Fibroblast of skin of abdomen (primary cell): ENCODE data around the gene MAEA.
"Not testable (repeated sequence)": the region's sequence is repeated elsewhere in the genome, so short reads cannot be mapped to it uniquely, and the experiment has no call there.

Experiments
- DNase-seq: peaks from one replicate; pipeline ENCODE4 v3.0.0-alpha.2; 2013

MAEA gene

DNA sequence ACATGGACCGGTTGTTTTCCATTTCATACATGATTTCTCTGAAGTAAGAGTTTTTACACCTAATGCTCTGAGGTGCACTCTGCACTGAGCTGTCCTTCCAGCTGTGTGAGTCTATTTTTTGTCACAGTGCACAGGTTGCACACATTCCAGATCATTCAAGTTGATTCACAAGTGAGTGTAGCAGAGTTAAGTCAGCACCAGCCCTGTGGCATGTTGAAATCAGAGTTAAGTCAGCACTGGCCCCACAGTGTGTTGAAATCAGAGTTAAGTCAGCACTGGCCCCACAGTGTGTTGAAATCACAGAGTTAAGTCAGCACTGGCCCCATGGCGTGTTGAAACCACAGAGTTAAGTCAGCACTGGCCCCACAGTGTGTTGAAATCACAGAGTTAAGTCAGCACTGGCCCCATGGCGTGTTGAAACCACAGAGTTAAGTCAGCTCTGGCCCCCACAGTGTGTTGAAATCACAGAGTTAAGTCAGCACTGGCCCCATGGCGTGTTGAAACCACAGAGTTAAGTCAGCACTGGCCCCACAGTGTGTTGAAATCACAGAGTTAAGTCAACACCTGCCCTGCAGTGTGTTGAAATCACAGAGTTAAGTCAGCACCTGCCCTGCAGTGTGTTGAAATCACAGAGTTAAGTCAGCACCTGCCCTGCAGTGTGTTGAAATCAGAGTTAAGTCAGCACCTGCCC is 45.6 kb downstream of the MAEA start:
- DNase-seq, result not testable (repeated sequence)

DNA sequence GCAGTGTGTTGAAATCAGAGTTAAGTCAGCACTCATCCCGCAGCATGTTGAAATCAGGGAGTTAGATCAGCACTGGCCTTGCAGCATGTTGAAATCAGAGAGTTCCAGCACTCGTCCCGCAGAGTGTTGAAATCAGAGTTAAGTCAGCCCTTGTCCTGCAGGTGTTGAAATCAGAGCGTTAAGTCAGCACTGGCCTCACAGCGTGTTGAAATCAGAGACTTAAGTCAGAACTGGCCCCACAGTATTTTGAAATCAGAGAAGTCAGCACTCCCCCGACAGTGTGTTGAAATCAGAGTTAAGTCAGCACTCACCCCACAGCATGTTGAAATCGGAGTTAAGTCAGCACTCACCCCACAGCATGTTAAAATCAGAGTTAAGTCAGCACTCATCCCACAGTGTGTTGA is 46.4 kb downstream of the MAEA start:
- DNase-seq, result no peak

DNA sequence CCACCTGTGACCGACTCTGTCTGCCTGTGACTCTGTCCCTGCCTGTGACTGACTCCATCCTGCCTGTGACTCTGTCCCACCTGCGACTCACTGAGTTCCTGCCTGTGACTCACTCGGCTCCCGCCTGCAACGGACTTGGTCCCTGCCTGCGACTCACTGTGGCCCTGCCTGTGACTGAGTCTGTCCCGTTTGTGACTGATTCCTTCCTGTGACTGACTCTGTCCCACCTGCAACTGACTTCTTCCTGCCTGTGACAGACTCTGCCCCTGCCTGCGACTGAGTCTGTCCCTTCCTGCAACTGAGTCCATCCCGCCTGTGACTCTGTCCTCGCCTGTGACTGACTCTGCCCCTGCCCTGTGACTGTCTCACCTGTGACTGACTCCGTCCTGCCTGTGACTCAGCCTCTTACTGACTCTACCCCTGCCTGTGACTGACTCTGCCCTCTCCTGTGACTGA is 47.7 kb downstream of the MAEA start:
- DNase-seq, result no peak

DNA sequence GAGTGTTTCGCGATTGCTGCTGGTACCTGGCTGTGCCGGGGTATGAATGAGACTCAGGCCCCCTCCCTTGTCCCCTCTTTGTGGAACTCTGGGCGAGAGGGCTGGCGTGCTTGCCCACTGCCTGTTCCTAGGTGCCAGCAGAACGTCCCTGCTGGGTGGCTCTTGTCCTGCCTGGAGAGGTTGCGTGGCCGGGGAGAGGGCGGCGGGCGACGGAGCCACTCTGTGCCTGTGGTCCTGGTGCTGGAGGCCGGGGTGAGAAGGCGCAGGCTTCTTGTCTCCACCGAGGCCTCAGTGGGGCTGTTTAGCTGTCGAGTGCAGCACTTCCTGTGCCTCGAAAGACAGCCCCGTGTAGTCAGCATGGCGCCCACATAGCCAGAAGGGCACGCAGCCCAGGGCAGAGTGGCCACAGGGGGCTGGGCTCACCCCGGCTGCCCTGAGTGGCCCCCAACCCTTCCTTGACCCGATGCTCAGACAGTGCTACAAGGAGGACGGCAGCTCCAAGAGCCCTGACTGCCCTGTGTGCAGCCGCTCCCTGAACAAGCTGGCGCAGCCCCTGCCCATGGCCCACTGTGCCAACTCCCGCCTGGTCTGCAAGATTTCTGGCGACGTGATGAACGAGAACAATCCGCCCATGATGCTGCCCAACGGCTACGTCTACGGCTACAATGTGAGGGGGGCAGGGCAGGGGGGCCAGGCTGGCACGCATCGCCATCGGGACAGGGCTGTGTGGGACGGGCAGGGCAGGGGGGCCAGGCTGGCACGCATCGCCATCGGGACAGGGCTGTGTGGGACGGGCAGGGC is 48.5 kb downstream of the MAEA start:
- no peak for DNase-seq

DNA sequence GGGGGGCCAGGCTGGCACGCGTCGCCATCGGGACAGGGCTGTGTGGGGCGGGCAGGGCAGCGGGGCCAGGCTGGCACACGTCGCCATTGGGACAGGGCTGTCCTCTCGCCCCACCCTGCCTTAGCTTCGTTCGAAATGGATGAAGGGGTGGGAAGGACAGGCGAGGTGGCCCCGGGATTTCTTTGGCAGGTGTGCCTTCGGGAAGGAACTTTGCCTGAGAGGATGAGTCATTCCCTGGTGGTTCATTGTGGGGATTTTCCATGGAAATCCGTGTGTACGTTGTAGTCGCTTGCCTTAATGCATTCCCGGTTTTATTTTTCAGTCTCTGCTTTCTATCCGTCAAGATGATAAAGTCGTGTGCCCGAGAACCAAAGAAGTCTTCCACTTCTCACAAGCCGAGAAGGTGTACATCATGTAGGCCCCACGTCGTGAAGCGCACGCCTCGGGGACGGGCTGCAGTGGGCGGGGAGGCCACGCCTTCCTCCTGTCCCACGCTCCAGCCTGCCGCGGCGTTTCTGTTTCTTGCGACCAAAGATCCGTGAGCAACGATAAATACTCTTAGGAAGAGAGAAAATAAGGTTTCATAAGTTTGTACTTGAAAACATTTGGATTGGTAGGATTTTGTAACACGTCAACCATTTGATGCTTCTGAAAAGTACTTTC is 49.2 kb downstream of the MAEA start:
- DNase-seq, result no peak

DNA sequence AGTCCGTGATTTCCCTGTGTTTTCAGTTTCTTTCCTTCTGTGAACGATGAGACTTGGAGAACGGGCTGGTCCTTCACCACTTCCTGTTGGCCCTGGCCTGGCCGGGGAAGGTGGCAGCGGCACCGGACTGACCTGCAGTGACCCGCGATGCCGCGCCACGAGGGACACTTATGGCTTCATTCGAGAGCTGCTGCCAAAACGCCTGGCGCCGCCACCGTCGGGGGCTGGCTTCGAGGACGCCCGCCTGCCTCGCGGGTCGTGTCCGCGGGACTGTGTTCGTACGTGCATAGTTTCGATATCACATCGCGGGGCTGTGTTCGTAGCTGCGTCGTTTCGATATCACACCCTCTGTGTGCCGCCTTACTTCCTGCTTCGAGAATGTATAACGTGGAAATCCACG is 49.8 kb downstream of the MAEA start:
- no peak for DNase-seq

DNA sequence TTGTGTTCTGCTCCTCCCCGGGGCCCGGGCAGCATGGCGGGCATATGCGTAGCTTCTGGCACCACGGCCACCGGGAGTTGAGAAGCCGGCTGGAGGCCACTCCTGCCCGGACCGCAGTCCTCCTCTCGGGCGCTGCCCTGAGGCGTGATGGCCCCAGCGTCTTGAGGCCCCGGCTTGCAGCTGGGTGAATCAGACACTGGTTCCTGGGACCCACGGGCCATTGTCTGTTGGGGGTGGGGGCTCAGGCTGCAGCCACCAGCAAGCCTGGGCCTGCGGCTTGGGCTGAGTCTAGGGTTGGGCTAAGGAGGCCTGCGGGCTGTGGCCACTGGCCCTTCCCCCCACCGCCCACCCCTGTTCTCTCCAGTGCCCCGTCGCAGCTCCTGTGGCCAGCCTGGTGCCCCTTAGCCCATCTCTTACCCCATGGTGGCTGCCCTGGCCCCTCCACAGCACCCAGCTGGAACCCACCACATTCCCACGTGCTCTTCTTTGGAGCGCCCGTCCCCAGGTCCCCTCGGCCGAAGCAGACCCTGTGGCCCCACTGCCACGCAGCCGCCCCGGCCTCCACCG is 50.6 kb downstream of the MAEA start:
- DNase-seq, result no peak

DNA sequence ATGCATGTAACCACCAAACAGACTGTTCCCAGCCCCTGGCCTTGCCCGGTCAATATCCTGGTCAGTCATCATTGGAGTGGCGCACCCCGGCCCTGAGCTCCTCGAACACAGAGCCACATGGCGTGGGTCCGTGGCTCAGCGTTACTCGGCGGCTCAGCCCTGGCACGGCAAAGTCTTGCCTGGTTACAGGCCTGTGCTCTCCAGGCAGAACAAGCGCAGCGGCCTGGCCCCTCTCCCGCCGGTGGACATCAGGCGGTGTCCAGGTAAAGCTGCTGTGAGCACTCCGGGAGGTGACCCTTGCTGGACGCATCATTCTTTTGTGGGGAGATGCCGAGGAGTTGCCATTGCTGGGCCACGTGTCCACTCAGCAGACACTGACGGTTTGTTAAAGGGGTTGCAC is 51.2 kb downstream of the MAEA start:
- no peak for DNase-seq

DNA sequence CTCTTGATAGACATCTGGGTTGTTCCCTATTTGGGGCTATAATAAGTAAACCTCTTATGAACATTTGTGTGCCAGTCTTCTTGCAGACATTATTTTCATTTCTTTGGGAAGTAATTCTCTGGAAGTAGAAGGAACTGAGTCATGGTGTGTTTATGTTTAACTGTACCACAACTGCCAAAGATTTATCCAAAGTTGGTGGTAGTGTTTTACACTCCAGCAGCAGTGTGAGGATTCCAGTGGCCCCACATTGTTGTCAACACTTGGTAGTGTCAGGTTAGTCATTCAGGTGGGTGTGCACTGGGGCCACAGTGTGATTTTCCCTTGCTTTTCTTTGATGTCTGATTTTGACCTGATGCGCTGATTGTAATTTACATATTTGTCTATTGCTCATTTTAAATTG is 52.3 kb downstream of the MAEA start:
- no peak for DNase-seq

DNA sequence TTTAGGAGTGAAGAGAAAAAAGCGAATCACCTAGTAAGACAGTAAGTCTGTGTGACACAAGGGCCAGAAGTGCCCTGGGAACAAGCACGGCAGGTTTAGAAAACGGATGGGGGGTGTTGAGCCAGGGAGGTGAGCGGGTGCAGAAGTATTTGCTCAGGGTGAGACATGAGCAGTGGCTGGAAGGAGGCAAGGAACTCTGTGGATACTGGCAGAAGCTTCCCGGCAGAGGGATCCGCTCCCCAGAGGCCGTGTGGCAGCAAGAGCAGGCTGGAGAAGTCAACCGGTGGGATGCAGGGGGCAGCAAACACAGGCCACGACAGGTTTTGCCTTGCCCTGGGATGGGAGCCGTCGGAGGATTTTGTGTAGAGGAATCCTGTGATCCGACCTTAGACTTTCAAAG is 55.0 kb downstream of the MAEA start:
- DNase-seq, result no peak

DNA sequence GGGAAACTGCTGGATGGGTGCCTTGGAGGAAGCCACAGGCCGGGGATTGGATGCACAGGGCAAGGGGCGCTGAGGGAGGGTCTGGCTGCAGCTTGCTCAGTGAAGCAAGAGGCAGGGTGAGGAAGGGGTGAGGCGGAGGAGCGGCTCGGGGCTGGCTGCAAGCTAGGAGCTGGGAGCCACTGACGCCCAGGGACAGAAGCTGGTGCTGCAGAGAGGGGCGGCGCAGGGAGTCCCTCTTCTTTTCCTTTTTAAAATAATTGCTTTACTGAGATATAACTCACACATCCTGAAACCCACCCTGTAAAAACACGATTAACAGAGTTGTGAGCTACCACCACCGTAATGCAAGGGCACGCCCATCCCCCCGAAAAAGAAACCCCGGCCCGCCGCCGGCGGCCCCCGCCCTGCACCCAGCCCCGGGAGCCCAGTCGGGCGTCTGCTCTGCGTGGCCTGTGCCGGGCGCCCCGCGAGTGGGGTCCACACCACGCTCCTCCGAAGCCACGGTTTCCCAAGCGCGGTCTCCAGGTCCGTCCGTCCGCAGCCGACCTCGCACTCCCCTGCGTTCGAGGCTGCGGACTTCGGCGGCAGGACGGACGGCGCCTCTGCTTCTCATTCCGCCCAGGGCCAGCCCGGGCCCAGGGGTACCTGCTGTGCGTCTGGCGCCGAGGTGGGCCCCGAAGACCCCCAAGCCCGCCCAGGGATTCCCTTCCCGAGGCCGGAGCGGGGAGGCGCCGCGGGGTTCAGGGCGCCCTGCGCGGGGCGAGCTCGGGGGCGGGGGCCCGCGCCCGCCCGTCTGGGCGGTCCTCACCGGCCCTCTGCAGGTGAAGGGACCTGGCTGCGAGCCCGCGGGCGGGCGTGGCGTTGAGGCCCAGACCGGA is 56.5 kb downstream of the MAEA start:
- peak; percentile 44 for DNase-seq

DNA sequence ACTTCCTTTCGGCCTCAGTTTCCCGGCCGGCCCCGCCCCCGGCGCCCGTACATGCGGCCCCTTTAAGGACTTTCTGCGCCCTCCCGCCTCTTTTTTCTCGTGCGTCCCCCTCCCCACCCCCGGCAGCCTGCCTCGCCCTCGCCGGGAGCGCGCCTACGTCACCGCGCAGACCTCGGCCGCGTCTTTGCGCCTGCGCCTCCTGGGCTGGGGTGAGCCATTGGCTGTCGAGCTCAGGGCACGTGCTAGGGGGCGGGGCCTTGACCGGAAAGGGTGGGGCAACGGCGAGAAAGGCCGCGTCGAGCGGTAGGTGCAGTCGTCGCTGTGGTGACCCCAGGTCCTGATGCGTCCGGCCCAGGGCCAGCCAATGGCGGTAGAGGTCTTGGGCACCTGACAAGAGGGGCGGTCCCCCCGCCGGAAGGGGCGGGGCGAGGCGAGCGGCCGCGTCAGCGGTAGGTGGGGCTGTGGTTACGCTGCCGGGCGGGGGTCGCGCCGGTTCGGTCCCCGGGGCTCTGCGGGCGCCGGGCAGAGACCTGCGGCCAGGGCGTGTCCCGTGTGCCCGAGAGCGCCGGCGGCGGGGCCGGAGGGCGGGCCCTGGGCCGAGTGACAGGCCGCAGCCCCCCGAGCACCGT is 57.2 kb downstream of the MAEA start, which contains the start of gene UVSSA:
Gene UVSSA (plus strand): TSS at position 428 of the 629 bp plus-strand sequence. CDS start 884 bp downstream, outside the sequence.
- DNase-seq, result peak; percentile 100

DNA sequence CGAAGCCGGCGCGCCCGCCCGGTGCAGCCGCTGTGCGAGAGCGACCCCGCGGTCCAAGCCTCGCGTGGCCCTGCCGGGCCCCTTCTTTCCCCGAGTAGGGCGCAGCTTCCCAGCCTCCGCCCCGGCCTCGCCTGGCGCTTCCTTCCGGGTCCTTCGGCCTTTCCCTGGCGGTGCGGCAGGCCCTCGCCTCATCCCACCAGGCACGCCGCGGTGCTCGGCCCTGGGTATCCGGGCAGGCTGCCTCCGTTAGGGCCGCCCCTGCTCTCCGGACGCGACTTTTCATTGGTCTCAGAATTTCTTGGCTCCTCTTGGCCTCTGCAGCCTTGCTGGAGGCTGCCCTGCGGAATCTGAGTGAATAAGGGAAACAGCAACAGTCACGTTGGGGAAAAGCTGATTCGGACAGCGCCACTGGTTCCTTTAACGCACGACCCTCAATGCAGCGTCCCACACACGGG is 57.7 kb downstream of the MAEA start:
- DNase-seq, result peak; percentile 81

DNA sequence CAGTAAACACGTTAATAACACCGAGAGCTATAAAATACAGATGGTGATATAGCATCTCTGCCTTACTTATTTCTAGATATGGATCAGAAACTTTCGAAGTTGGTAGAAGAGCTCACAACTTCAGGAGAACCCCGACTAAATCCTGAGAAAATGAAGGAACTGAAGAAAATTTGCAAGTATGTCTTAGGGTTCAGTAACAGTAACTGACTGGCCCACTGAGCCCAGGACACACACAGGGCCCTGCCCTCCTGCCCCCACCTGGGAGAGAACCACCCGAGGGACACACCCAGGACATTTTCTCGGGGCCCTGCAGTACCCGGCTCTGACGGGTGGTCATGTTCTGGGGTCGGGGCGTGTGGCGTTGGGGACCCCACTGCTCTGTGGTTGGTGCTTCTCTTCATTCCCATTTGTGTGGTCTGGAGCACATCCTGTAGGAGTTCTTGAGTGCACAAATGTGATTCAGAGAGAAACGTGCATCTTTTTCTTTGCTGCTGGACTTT is 58.4 kb downstream of the MAEA start:
- DNase-seq, result no peak

DNA sequence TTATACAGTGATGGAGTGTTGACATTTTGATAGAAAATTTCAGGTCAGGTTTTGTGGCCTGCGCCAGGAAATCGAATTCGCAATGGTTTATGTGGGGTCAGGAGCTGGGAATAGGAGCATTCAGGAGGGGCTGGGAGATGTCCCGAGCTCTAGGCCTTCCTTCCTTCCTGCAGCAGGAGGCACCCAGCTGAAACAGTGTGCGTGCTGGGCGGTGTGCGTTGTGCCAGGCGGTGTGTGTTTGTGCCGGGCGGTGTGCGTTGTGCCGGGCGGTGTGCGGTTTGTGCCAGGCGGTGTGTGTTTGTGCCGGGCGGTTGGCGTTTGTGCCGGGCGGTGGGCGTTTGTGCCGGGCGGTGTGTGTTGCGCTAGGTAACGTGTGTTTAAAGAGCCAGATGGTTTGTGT is 59.1 kb downstream of the MAEA start:
- no peak for DNase-seq

DNA sequence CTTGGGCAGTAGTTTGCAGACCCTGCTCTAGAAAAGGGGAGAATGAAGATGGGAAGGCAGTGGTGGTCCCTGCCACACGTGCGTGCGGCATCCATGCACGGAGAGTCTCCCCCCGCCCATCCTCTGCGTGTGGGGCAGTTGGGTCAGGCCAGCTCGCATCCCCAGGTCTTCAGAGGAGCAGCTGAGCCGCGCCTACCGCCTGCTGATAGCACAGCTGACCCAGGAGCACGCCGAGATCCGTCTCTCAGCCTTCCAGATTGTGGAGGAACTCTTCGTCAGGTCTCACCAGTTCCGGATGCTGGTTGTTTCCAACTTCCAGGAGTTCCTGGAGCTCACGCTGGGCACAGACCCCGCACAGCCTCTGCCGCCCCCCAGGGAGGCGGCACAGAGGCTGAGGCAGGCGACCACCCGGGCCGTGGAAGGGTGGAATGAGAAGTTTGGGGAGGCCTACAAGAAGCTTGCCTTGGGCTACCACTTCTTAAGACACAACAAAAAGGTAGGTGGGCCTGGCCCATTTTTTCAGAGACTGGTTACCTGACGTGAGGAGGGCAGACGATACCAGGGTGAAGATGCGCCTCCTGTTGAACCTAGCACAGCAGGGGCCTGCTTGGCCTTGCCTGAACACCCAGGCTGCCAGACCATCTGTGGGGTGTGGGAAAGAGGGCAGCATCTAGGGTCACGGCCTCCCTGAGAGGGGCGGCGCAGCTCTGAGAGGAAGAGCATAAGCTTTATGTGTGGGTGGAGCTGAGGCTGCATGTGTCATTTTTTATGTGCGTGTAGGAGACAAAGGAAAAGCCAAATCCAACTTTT is 59.9 kb downstream of the MAEA start:
- no peak for DNase-seq

DNA sequence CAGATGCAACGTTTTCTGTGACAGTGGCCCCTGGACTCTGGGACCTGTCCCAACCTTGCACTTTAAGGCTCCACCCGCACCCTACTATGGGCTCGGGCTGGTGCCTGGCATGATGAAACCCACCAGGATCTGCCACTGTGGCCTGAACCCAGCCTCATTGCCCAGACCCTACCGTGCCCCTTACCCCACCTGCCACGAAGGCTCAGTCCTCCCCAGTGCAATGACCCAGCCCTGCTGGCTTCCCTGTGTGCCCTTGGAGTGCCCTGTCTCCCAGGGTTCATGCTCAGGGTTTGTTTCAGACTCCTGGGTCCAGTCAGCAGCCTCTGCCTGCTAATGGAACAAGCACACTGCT is 60.5 kb downstream of the MAEA start:
- DNase-seq, result no peak

DNA sequence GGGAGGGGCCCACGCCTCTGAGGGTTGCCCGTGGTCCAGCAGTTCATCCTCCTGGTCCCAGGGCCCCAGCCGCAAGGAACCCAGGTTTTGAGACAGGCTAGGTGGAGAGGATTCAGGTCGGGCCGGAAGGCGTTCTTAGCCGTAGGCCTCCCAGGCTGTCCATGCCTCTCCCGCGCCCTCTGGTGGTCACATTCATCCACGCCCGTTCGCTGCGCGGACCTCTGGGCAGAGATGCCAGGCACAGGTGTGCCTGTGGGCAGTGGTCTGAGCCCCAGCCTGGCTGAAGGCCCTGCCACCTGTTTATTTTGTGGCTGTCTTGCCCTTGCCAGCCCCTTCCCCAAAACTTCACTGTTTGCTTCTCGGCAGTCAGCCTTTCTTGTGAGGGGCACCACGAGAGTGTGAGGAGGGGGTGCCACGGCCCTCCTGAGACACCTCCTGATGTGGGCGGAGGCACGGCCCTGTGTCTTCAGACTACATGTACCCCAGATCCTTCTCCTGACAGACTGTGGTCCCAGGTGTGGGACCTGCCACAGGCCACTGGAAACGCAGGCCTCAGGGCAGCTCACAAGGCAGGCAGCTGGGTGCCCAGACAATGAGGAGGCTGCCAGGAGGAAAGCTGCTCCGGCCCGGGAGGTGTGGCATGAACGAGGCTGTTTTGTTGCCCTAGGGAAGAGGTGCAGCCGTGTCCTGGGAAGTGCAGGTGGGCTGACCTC is 62.3 kb downstream of the MAEA start:
- DNase-seq, result peak; percentile 61

DNA sequence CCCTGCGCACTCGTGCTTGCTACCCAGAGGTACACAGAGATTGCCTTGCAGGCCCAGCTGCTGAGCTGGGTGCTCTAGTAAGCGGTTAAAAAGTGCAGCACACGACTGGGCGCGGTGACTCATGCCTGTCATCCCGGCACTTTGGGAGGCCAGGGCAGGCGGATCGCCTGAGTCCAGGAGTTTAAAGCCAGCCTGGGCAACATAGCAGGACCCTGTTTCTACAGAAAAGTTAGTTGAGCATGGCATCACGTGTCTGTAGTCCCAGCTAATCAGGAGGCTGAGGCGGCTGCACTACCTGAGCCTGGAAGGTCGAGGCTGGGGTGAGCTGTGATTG is 62.8 kb downstream of the MAEA start:
- no peak for DNase-seq
